K562 (cell line): ENCODE measurements around the gene NPC1L1. TPM values are rescaled to one million over a fixed set of nuclear protein-coding genes. Genes with fewer than 3 reads are reported as not detected.

ENCODE experiments used
- LEF1 ChIP-seq: fragments of 450-650 bp; IDR thresholded peaks from 2 replicates; pipeline ENCODE4 v1.6.1; 2016; ENCODE audit warnings: mild to moderate bottlenecking
- MGA ChIP-seq: fragments of 450-650 bp; IDR thresholded peaks from 2 replicates; pipeline ENCODE4 v1.6.1; 2016; ENCODE audit warnings: mild to moderate bottlenecking, moderate library complexity
- MYNN ChIP-seq, 2 experiments: sonication (generic); formaldehyde crosslinking in 1 of 2; IDR thresholded peaks; 2 replicates each; pipeline versions ENCODE4 v1.5.0 to v1.6.1; 2016 to 2020; ENCODE audit warnings: antibody characterized with exemption in 1 of 2, missing genetic modification reagents in 1 of 2
- RBFOX2 ChIP-seq: fragments of 200-400 bp; formaldehyde crosslinking; IDR thresholded peaks from 2 replicates; pipeline ENCODE4 v1.6.1; 2017; ENCODE audit warnings: low read depth, mild to moderate bottlenecking, low read length, moderate library complexity
- polyA plus RNA-seq, 8 experiments: library from polyadenylated mRNA; depleted of rRNA in 4 of 8; stranded (reverse) in 5 of 8; unstranded in 3 of 8; fragments of >200 nt; fragmentation: Nextera tagmentation in 2 of 8; fragmentation: Illumina TruSeq in 1 of 8; extraction: Ambion mirVana in 2 of 8; extraction: Trizol in 1 of 8; gene quantifications; 2 replicates each; pipeline versions ENCODE4 v1.2.1 to v1.2.3, GENCODE V29; 2011 to 2014; ENCODE audit warnings: inconsistent platforms in 1 of 8, missing spikeins in 1 of 8
- total RNA-seq, 7 experiments: library from RNA; depleted of rRNA in 6 of 7; stranded (reverse); fragments of >200 nt in 6 of 7; fragmentation: Illumina TruSeq in 2 of 7; extraction: Trizol in 2 of 7; gene quantifications; 2 replicates each; pipeline versions ENCODE4 v1.2.1 to v1.2.3, GENCODE V29; 2011 to 2021; ENCODE audit warnings: low replicate concordance in 1 of 7

The NPC1L1 gene
- total and polyA plus RNA-seq, 9 of the 15 experiments (the other 6 are each of a cell fraction or from before 2014, with no cell fraction given) = 0.01 to 0.18 (median 0.07) TPM; not detected in 4

DNA sequence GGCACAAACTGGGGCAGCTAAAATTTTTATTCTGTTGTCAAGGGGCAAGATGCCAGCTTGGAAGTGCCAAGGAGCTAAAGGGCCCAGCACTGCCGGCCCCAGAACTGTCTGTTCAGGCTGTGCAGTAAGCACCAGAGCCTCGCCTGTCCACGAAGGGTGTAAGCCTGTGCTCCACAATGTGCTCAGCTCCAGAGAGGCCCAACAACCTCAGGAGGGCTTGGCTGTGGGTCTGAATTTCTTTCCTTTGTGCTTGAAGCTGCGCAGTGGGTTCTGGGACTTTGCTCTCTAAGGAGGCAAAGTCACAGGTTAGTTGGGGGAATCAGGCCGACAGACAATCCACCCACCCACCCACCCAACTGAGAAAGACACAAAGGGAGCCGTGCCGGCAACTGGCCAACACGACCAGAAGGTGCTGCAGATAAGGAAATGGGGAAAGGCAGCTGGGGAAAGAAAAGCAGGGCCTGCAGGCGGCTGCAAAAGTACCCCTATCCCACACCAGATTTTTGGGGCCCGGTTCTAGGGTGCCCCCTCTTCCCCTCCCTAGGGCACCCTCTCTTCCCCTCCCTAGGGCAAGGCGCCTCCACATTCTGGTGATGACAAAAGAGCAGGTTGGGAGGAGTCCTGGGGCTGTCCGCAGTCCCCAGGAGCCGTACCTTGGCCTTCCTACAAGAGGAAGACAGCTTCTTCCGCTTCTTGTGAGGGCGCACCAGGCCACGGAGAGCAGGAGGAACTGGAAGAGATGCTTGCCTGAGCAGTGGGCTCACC is 24.8 kb upstream of the NPC1L1 start (continued):
- TF ChIP-seq RBFOX2 = peak; percentile 51
- peak; percentile 32; the same call in 1 of the 2 replicates for TF ChIP-seq LEF1
- peak; percentile 61 for TF ChIP-seq MGA
- TF ChIP-seq MYNN (IDR thresholded peaks at IDR 0.05) = 0 out of 2 replicates have a peak, but pooled peaks have one; percentile 34
- no peak for TF ChIP-seq MYNN (CRISPR knock-in tag; IDR thresholded peaks at IDR 0.05)
- TF ChIP-seq, all 486 proteins: peak for 45
